Right lobe of liver (tissue), 6 donors: ENCODE data around the gene FOXP1. TPM values are rescaled to one million over a fixed set of nuclear protein-coding genes. Genes with fewer than 3 reads are reported as not detected.

Experiments used
- ATAC-seq, 4 donors: fragments of 200-7000 bp; cut with Tn5 transposase; one replicate each; pipeline ENCODE4 v1.9.1; 2020; ENCODE audit warnings: mild to moderate bottlenecking in 4 of 4, moderate library complexity in 4 of 4
- DNase-seq, 3 donors: peaks; one replicate each; pipeline ENCODE4 v3.0.0-alpha.2; 2020
- H3K27ac ChIP-seq, 3 donors: fragments of 200-600 bp; one replicate each; pipeline ENCODE4 v1.8.0; 2022
- H3K27me3 ChIP-seq, 2 donors: fragments of 200-600 bp; one replicate each; pipeline ENCODE4 v1.8.0; 2022
- H3K36me3 ChIP-seq, 4 donors: fragments of 200-600 bp; sonication (generic) in 1 of 4; one replicate each; pipeline versions ENCODE4 v1.5.1 to v1.8.0; 2017 to 2022; ENCODE audit warnings: control low read depth in 1 of 4
- H3K4me1 ChIP-seq, 4 donors: fragments of 200-600 bp; sonication (generic) in 1 of 4; one replicate each; pipeline versions ENCODE4 v1.5.1 to v1.8.0; 2017 to 2022; ENCODE audit warnings: control low read depth in 1 of 4
- H3K4me3 ChIP-seq, 3 donors: fragments of 200-600 bp; one replicate each; pipeline ENCODE4 v1.8.0; 2022
- H3K9me3 ChIP-seq, 4 donors: fragments of 200-600 bp; sonication (generic) in 1 of 4; one replicate each; pipeline versions ENCODE4 v1.5.1 to v1.8.0; 2017 to 2022; ENCODE audit warnings: control low read depth in 1 of 4
- CTCF ChIP-seq, 4 donors: fragments of 200-600 bp in 3 of 4; fragments of 450-650 bp in 1 of 4; IDR thresholded peaks; one replicate each; pipeline versions ENCODE4 v1.5.1 to v1.8.0; 2016 to 2022; ENCODE audit warnings: antibody characterized with exemption in 4 of 4, mild to moderate bottlenecking in 2 of 4
- POLR2A ChIP-seq: fragments of 450-650 bp; IDR thresholded peaks from one replicate; pipeline ENCODE4 v1.6.1; 2017; ENCODE audit warnings: antibody characterized with exemption, mild to moderate bottlenecking
- WGBS: methylation state at CpG from one replicate; pipeline ENCODE4 v1.1.6; 2018; ENCODE audit warnings: low coverage, low lambda C conversion rate; ENCODE audit not compliant: insufficient coverage; ENCODE audit errors: missing lambda C conversion rate; 5-methylcytosine and 5-hydroxymethylcytosine counted together
- intact Hi-C, 2 donors: fragments of 100-400 bp; cut with DNase I; formaldehyde crosslinking; loops; one replicate each; pipeline versions ENCODE4 v1.11.2 to v1.14.1; 2022
- total RNA-seq, 6 experiments: library from RNA; depleted of rRNA in 2 of 6; stranded (reverse); fragments of >200 nt in 2 of 6; fragmentation: NEBNext Ultra II Directional in 3 of 6; extraction: Animal tissue kit (Norgen Biotek cat#: 25700) in 3 of 6; gene quantifications; one replicate each; pipeline versions ENCODE4 v1.1.0 to v1.2.4, GENCODE V29; 2016 to 2023
- donor health status: DM: no; HTN: yes; CAD: no.
- donor health status: DM: no; HTN: no; CAD: no.
- donor health status: DM: no; HTN: no; CAD: no.
- donor health status: DM: no; HTN: yes; CAD: no.
- donor health status: DM: no; HTN: yes; CAD: no.

The FOXP1 gene
- total RNA-seq, 6 experiments from 2014 or later, result 26.7 to 47.7 (median 35.2) TPM

GRCh38 chr3:71070497-71071463 lies 512.7 kb downstream of the FOXP1 start:
- intact Hi-C loops, result no loop called here
- H3K36me3 ChIP-seq, result no peaks in the 10 kb centered on the region
- H3K9me3 ChIP-seq, result no peaks in the 10 kb centered on the region
- H3K4me3 ChIP-seq, result no peak overlapping the region
- DNase-seq (no peak), ATAC-seq (no peak)
- H3K4me1 ChIP-seq, result peaks cover 0 to 23% (median 9%) of the 10 kb centered on the region in 4 donors
- 75% methylated on average over 17 of the region's 20 CpGs for WGBS
- H3K27me3 ChIP-seq, result no peaks in the 10 kb centered on the region
- no peak for TF ChIP-seq POLR2A
- TF ChIP-seq CTCF (IDR thresholded peaks at IDR 0.05), result no peak
- peak overlapping the region in 1 of 3 donors; percentile 17 for H3K27ac ChIP-seq

- peaks cover 0 to 24% (median 9%) of the 10 kb centered on the region in 4 donors for H3K4me1 ChIP-seq
- H3K9me3 ChIP-seq, result no peaks in the 10 kb centered on the region
Observed at GRCh38 chr3:71069797-71070196, 513.7 kb downstream of the FOXP1 start.

GRCh38 chr3:71067977-71068654 lies 515.4 kb downstream of the FOXP1 start:
- Histone ChIP-seq H3K4me3 (no peak overlapping the region), H3K36me3 (no peaks in the 10 kb centered on the region), H3K4me1 (peaks cover 0 to 32% (median 9%) of the 10 kb centered on the region in 4 donors), H3K9me3 (no peaks in the 10 kb centered on the region), H3K27ac (no peak overlapping the region), H3K27me3 (no peaks in the 10 kb centered on the region)
- no peak for TF ChIP-seq POLR2A
- no peak for TF ChIP-seq CTCF (IDR thresholded peaks at IDR 0.05)
- DNase-seq (no peak), ATAC-seq (no peak)
- 55% methylated on average over 6 of the region's 6 CpGs for WGBS
- intact Hi-C loops, result loop anchor here in 1 of 2 donors (10.0 kb wide), 1 partner anchor 63 kb away; no protein-coding TSS in a partner anchor

More at GRCh38 chr3:71069797-71070196, 513.7 kb downstream of the FOXP1 start:
- Histone ChIP-seq H3K36me3 (no peaks in the 10 kb centered on the region), H3K27ac (peak overlapping the region in 1 of 3 donors; percentile 17), H3K4me3 (no peak overlapping the region), H3K27me3 (no peaks in the 10 kb centered on the region)
- whole genome bisulfite sequencing, result 38% methylated on average over 4 of the region's 4 CpGs
- TF ChIP-seq CTCF (IDR thresholded peaks at IDR 0.05) (peak; percentile 43 to 57 (median 52)), POLR2A (no peak)
- ATAC-seq, result peak; percentile 49 to 65 (median 58)
- peak in 2 of 3 donors; percentile 55 to 59 for DNase-seq
- intact Hi-C loops, result loop anchor here in 1 of 2 donors (10.0 kb wide), 1 partner anchor 65 kb away; no protein-coding TSS in a partner anchor

- Histone ChIP-seq H3K9me3 (no peaks in the 10 kb centered on the region), H3K27me3 (no peaks in the 10 kb centered on the region), H3K4me1 (peaks cover 0 to 44% (median 9%) of the 10 kb centered on the region in 4 donors), H3K4me3 (no peak overlapping the region), H3K27ac (peak overlapping the region in 1 of 3 donors; percentile 95), H3K36me3 (no peaks in the 10 kb centered on the region)
- DNase-seq (no peak), ATAC-seq (peak in 2 of 4 donors; percentile 9 to 28)
- TF ChIP-seq CTCF (IDR thresholded peaks at IDR 0.05) (no peak), POLR2A (no peak)
- intact Hi-C loops, result loop anchor here in 1 of 2 donors (10.0 kb wide), 1 partner anchor 62 kb away; no protein-coding TSS in a partner anchor
- 10% methylated on average over 3 of the region's 3 CpGs for WGBS
Observed at GRCh38 chr3:71066849-71067261, 516.7 kb downstream of the FOXP1 start.
